HG03575 (cell line): ENCODE measurements around the gene HASPIN.
"Not testable (repeated sequence)": the region's sequence is repeated elsewhere in the genome, so short reads cannot be mapped to it uniquely, and the experiment has no call there.

Experiments used
- ATAC-seq: cut with Tn5 transposase; IDR thresholded peaks from one replicate; pipeline ENCODE4 v1.9.1; 2021; ENCODE audit not compliant: unreplicated experiment, insufficient number of reproducible peaks, low FRiP score; ENCODE audit errors: extremely low read depth

The HASPIN gene

DNA sequence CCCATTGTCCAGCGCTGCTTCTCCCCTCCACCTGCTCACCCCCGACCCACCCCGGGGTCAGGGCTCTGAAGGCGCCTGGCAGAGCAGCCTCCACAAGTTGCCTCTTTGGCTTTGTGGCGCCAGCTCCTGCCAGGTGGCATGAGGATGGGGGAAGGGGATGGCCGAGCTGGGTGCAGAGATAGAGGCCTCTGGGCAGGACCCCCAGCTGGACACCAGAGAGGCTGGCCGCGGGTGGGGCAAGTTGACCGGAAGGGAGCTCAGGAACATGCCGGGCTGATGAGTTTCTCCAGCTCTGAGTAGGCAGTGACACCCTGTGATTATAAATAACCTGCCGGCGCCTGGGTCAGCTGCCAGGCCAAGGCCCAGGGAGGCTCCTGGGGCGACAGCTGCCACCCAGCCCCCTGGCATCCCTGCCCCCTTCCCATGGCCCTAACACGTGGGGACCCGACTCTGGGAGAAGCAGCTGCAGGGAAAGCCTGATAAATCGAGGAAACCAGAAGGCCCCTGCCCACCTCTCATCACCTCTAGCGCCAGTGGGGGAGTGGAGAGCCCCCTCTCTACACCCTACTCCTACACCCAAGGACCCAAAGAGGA, 28.5 kb upstream of the HASPIN start:
- ATAC-seq, result no peak

DNA sequence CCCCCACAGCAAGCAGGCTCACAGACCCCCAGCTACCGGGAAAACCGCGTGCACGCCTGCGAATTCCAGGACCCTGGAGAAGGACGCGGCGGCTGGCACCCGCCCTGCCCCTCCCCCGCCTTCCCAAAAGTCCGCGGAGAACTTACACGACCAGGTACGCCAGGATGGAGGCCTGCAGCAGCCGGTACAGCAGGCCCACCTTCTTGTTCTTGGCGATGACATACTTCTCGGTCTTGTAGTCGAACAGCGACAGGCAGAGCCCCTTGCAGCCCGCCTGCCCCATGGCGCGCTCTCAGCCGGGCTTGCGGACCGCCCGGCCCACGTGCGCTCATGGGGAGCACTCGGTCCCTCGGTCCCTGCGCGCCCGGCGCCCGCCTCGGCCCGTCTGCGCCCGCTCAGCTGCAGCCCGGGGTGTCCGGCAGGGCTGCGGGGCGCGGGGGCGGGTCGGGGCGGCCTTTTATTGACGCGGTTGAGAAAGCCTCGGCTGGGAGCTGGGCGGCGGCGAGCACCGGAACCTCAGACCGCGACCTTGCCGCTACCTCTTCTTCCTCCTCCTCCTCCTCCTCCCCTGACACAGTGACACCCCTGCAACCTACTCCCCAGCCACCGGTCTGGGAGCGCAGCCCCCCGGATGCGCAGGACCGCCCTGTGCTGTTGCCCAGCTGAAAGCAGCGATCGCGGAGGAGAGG, 27.8 kb upstream of the HASPIN start, which contains the start of gene P2RX5:
P2RX5 (minus strand) TSS at position 433 of the 689 bp plus-strand sequence; CDS start at position 283, 150 bp downstream.
- ATAC-seq, result no peak

DNA sequence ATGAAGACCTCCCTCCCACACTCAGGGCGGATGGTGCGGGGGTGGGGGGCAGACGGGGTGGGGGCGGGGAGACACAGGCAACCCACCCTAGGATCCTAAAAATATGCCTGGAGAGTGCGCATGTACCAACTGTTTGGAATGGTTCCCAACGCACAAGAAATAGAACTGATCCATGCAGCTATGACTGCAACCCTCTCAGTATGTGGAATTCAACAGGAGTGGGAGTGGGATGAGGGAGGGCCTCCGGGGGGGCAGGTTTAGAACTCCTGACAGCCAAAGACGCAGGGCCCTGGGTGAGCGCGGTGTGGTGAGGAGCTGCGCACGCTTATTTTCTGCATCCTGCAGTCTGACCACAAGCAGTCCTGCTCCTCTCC, 26.6 kb upstream of the HASPIN start:
- no peak for ATAC-seq

DNA sequence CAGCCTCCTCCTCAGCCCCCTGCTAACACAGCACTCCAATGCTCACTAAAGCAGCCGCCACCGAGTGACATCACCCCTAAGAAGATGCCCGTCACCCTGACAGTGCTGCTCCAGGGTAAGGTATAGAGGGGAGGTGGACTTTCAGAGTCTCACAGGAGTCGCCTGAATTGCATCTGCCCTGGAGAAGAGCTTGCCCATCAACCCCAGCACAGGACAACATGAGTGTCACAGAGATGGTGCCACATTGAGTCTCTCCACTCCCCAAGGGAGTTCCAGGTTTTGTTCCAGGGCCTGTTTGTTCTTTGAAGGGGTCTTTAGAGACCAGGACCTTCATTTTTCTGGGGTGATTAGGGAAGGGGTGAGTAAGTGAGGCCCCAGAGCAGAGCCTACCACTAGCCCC, 25.6 kb upstream of the HASPIN start:
- no peak for ATAC-seq

- ATAC-seq, result no peak
These were observed 23.8 kb upstream of the HASPIN start for GRCh38 chr17:3699951-3700350.

GRCh38 chr17:3702041-3702539, 21.6 kb upstream of the HASPIN start:
- not testable (repeated sequence) for ATAC-seq

DNA sequence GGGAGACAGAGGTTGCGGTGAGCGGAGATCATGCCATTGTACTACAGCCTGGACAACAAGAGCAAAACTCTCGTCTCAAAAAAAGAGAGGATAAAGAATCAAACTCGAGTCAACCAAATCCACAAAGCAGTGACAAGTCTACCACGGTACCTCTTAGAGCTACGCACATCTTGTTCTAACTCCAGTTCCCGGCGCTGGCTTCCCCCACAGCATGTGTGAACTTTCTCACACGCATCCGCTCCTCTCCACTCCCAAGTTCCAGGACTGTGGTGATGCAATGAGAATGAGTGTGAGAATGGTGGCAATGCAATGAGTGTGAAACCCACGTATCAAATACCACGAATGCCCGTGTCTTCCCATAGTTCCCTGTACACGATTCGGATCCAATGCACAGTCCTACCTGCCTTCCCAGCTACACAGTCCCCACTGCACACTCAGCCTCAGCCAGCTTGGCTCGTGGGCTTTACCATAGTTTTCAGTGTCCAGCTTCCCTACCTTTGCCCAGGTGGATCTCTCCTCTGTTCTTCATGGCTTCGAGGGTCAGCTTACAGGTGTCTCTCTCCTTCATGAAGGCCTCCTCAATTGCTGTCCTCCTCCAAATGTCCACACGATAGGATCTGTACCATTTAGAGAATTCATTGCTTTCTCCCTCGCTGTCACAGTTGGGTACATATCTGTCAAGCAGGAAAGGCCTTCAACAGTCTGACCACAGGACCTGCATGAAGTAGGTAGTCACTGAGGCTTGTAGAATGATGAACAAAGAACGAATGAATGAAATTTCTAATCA, 18.6 kb upstream of the HASPIN start:
- no peak for ATAC-seq

GRCh38 chr17:3705718-3705984, 18.1 kb upstream of the HASPIN start:
- not testable (repeated sequence) for ATAC-seq

- no peak for ATAC-seq
These were observed 15.3 kb upstream of the HASPIN start for GRCh38 chr17:3708366-3708765.

- peak; percentile 76 for ATAC-seq
These were observed 12.7 kb upstream of the HASPIN start for GRCh38 chr17:3710951-3711383.

- ATAC-seq, result no peak
These were observed 10.8 kb upstream of the HASPIN start for GRCh38 chr17:3712811-3713463.

- no peak for ATAC-seq
These were observed 8.4 kb upstream of the HASPIN start for GRCh38 chr17:3715296-3715695.

DNA sequence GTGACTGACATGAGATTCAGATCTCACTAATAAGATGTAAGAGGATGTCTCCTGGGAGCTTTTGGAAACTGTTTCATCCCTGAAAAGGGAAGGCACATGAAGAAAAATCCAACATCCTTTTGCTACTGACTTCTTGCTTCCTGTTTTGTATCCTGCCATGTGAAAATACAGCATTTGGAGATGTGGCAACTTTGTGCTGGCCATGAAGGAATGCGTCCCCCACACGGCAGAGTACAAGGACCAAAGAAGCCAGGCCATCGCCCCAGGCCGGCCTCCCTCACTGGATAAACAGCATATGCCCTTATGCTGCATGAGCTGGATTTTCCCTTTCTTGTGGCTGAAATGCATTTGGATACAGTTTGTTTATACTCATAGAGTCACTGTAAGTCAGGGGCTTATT, 5.5 kb upstream of the HASPIN start:
- no peak for ATAC-seq

GRCh38 chr17:3719265-3719664, 4.4 kb upstream of the HASPIN start:
- ATAC-seq, result no peak

DNA sequence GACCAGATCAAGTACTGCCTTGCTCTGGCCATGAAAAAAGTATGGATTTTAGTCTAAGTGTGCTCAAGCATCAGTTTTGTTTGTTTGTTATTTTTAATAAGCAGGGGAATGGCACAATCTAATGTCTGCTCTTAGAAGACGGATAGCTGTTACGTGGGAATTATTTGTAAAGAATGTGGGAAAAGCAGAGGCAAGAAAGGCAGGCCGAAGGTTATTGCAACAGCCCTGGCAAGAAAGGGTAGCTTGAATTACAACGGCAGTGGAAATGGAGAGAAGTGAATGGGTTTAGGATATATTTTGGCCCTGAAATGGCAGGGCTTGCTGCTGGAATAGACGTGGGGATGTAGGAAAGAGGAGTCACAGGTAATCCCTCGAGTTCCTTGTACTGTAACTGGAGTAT, 987 bp upstream of the HASPIN start:
- no peak for ATAC-seq

GRCh38 chr17:3723188-3723555, 531 bp upstream of the HASPIN start:
- ATAC-seq, result no peak

DNA sequence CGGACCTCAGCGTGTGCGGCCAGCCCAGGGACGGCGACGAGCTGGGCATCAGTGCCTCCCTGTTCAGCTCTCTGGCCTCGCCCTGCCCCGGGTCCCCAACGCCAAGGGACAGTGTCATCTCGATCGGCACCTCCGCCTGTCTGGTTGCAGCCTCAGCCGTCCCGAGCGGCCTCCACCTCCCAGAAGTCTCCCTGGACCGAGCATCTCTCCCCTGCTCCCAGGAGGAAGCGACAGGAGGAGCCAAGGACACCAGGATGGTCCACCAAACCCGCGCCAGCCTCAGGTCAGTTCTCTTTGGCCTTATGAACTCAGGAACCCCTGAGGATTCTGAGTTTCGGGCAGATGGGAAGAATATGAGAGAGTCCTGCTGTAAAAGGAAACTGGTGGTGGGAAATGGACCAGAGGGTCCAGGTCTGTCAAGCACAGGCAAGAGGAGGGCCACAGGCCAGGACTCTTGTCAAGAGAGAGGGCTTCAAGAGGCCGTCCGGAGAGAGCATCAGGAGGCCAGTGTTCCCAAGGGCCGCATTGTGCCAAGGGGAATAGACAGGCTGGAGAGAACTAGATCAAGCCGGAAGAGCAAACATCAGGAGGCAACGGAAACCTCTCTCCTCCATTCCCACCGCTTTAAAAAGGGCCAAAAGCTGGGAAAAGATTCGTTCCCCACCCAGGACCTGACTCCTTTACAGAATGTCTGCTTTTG, 825 bp downstream of the HASPIN start:
- no peak for ATAC-seq

DNA sequence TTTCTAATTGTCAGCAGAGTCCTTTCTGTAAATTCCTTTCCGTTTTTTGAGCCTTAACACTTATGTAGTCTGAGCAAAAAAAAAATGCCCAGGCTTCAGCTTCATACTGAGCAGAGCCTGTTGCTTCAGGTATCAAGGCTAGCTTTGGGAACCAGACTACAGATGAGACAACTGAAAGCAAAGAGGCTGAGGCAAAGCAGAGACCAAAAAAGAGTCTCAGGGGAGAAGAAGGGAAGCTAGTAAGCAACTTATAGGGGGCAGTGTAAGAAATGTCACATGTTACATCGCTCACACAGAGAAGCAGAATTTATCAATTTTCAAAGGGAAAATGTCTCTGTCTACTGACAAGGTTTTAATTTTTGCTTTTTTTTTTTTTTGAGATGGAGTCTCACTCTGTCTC, 3.3 kb downstream of the HASPIN start:
- no peak for ATAC-seq

DNA sequence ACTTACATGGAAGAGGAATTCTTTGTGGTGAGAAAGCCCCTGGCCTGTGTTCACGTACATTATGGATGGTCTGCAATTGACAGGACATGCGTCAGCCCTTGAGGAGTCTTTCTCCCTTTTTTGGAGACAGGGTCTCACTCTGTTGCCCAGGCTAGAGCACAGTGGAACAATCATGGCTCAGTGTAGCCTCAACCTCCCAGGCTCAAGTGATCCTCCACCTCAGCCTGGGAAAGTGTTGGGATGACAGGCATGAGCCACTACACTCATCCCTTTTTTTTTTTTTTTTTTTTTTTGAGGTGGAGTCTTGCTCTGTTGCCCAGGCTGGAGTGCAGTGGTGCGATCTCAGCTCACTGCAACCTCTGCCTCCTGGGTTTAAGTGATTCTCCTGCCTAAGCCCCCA, 4.4 kb downstream of the HASPIN start:
- ATAC-seq, result not testable (repeated sequence)
